ENCODE data around the gene GAN.
A peak's percentile ranks its signal among the peaks of the same experiment; 100 is the strongest.

GAN gene

GRCh38 chr16:81350306-81350615 lies 35.5 kb downstream of the GAN start:
- ChIA-PET POLR2A (no interaction called here), CTCF (interaction anchor here (1.5 kb wide), 1 partner anchor 14 kb away, joined by 5 read pairs; no protein-coding TSS in a partner anchor)
- 100% methylated on average over 1 of the region's 4 CpGs for WGBS (ENCODE audit: insufficient coverage)

GRCh38 chr16:81353895-81354294 lies 39.1 kb downstream of the GAN start:
- Histone ChIP-seq H3K36me3 (ENCODE audit: control insufficient read depth in 4 of 4, insufficient read depth in 4 of 4, low read length in 3 of 4) (peaks cover 0 to 25% (median 8%) of the 10 kb centered on the region in 4 experiments), H3K4me1 (ENCODE audit: control extremely low read depth in 1 of 4, control insufficient read depth in 4 of 4, insufficient read depth in 4 of 4, low read length in 3 of 4) (no peaks in the 10 kb centered on the region), H3K27ac (ENCODE audit: insufficient read depth in 1 of 2, low read depth in 1 of 2, low read length in 2 of 2, poor library complexity in 1 of 2, severe bottlenecking in 2 of 2) (no peak overlapping the region), H3K27me3 (replicated peaks in 2 of 5; ENCODE audit: control insufficient read depth in 4 of 5, insufficient read depth in 5 of 5, low read length in 4 of 5) (no peaks in the 10 kb centered on the region), H3K4me3 (ENCODE audit: control insufficient read depth in 1 of 7, extremely low read depth in 1 of 7, insufficient read depth in 4 of 7, low read depth in 2 of 7, low read length in 6 of 7) (no peak overlapping the region), H3K9me3 (ENCODE audit: control extremely low read depth in 1 of 5, control insufficient read depth in 4 of 5, insufficient read depth in 2 of 5, low read depth in 1 of 5, low read length in 4 of 5) (no peaks in the 10 kb centered on the region)
- POLR2A ChIA-PET = no interaction called here
- no peak for DNase-seq
- CTCF ChIA-PET = no interaction called here
- WGBS (ENCODE audit: insufficient coverage) = 100% methylated on average over 2 of the region's 3 CpGs

More at GRCh38 chr16:81350306-81350615, 35.5 kb downstream of the GAN start:
- Histone ChIP-seq H3K27me3 (replicated peaks in 2 of 5; ENCODE audit: control insufficient read depth in 4 of 5, insufficient read depth in 5 of 5, low read length in 4 of 5) (no peaks in the 10 kb centered on the region), H3K4me3 (ENCODE audit: control insufficient read depth in 1 of 7, extremely low read depth in 1 of 7, insufficient read depth in 4 of 7, low read depth in 2 of 7, low read length in 6 of 7) (no peak overlapping the region), H3K9me3 (ENCODE audit: control extremely low read depth in 1 of 5, control insufficient read depth in 4 of 5, insufficient read depth in 2 of 5, low read depth in 1 of 5, low read length in 4 of 5) (peaks cover 0 to 23% (median 13%) of the 10 kb centered on the region in 5 experiments), H3K36me3 (ENCODE audit: control insufficient read depth in 4 of 4, insufficient read depth in 4 of 4, low read length in 3 of 4) (peaks cover 0 to 14% (median 6%) of the 10 kb centered on the region in 4 experiments), H3K27ac (ENCODE audit: insufficient read depth in 1 of 2, low read depth in 1 of 2, low read length in 2 of 2, poor library complexity in 1 of 2, severe bottlenecking in 2 of 2) (no peak overlapping the region), H3K4me1 (ENCODE audit: control extremely low read depth in 1 of 4, control insufficient read depth in 4 of 4, insufficient read depth in 4 of 4, low read length in 3 of 4) (no peaks in the 10 kb centered on the region)
- DNase-seq = peak in 2 of 3 donors; percentile 9 to 17

GRCh38 chr16:81357711-81358260 lies 43.0 kb downstream of the GAN start:
- WGBS (ENCODE audit: insufficient coverage) = 97% methylated on average over 5 of the region's 9 CpGs
- ChIA-PET CTCF (interaction anchor here (0.7 kb wide), 1 partner anchor 522 kb away, joined by 3 read pairs; no protein-coding TSS in a partner anchor), POLR2A (no interaction called here)
- Histone ChIP-seq H3K4me1 (ENCODE audit: control extremely low read depth in 1 of 4, control insufficient read depth in 4 of 4, insufficient read depth in 4 of 4, low read length in 3 of 4) (no peaks in the 10 kb centered on the region), H3K27ac (ENCODE audit: insufficient read depth in 1 of 2, low read depth in 1 of 2, low read length in 2 of 2, poor library complexity in 1 of 2, severe bottlenecking in 2 of 2) (no peak overlapping the region), H3K36me3 (ENCODE audit: control insufficient read depth in 4 of 4, insufficient read depth in 4 of 4, low read length in 3 of 4) (peaks cover under 1 to 33% (median 16%) of the 10 kb centered on the region in 4 experiments), H3K4me3 (ENCODE audit: control insufficient read depth in 1 of 7, extremely low read depth in 1 of 7, insufficient read depth in 4 of 7, low read depth in 2 of 7, low read length in 6 of 7) (no peak overlapping the region), H3K9me3 (ENCODE audit: control extremely low read depth in 1 of 5, control insufficient read depth in 4 of 5, insufficient read depth in 2 of 5, low read depth in 1 of 5, low read length in 4 of 5) (no peaks in the 10 kb centered on the region), H3K27me3 (replicated peaks in 2 of 5; ENCODE audit: control insufficient read depth in 4 of 5, insufficient read depth in 5 of 5, low read length in 4 of 5) (no peaks in the 10 kb centered on the region)
- peak in 1 of 3 donors; percentile 12 for DNase-seq

GRCh38 chr16:81358860-81359259 lies 44.1 kb downstream of the GAN start:
- WGBS (ENCODE audit: insufficient coverage) = no CpG with 5 or more reads among the region's 1 CpG
- Histone ChIP-seq H3K4me3 (ENCODE audit: control insufficient read depth in 1 of 7, extremely low read depth in 1 of 7, insufficient read depth in 4 of 7, low read depth in 2 of 7, low read length in 6 of 7) (no peak overlapping the region), H3K9me3 (ENCODE audit: control extremely low read depth in 1 of 5, control insufficient read depth in 4 of 5, insufficient read depth in 2 of 5, low read depth in 1 of 5, low read length in 4 of 5) (no peaks in the 10 kb centered on the region), H3K27me3 (replicated peaks in 2 of 5; ENCODE audit: control insufficient read depth in 4 of 5, insufficient read depth in 5 of 5, low read length in 4 of 5) (no peaks in the 10 kb centered on the region), H3K4me1 (ENCODE audit: control extremely low read depth in 1 of 4, control insufficient read depth in 4 of 4, insufficient read depth in 4 of 4, low read length in 3 of 4) (no peaks in the 10 kb centered on the region), H3K36me3 (ENCODE audit: control insufficient read depth in 4 of 4, insufficient read depth in 4 of 4, low read length in 3 of 4) (peaks cover 3 to 42% (median 16%) of the 10 kb centered on the region in 4 experiments), H3K27ac (ENCODE audit: insufficient read depth in 1 of 2, low read depth in 1 of 2, low read length in 2 of 2, poor library complexity in 1 of 2, severe bottlenecking in 2 of 2) (no peak overlapping the region)
- POLR2A ChIA-PET = no interaction called here
- DNase-seq = no peak
- CTCF ChIA-PET = interaction anchor here (0.7 kb wide), 1 partner anchor 195 kb away, joined by 3 read pairs; no protein-coding TSS in a partner anchor

- no peak overlapping the region for H3K27ac ChIP-seq (ENCODE audit: insufficient read depth in 1 of 2, low read depth in 1 of 2, low read length in 2 of 2, poor library complexity in 1 of 2, severe bottlenecking in 2 of 2)
- POLR2A ChIA-PET = interaction anchor here (0.6 kb wide), 1 partner anchor 30 kb away, joined by 3 read pairs; no protein-coding TSS in a partner anchor
These were observed 45.4 kb downstream of the GAN start for GRCh38 chr16:81360135-81360534.

GRCh38 chr16:81365731-81366130 lies 51.0 kb downstream of the GAN start:
- WGBS (ENCODE audit: insufficient coverage) = 96% methylated on average over 3 of the region's 3 CpGs
- POLR2A ChIA-PET = interaction anchor here (0.7 kb wide), 1 partner anchor 325 kb away, joined by 3 read pairs; no protein-coding TSS in a partner anchor

More at GRCh38 chr16:81360135-81360534, 45.4 kb downstream of the GAN start:
- no peak for DNase-seq
- WGBS (ENCODE audit: insufficient coverage) = no CpG with 5 or more reads among the region's 2 CpGs
- Histone ChIP-seq H3K27me3 (replicated peaks in 2 of 5; ENCODE audit: control insufficient read depth in 4 of 5, insufficient read depth in 5 of 5, low read length in 4 of 5) (no peaks in the 10 kb centered on the region), H3K9me3 (ENCODE audit: control extremely low read depth in 1 of 5, control insufficient read depth in 4 of 5, insufficient read depth in 2 of 5, low read depth in 1 of 5, low read length in 4 of 5) (no peaks in the 10 kb centered on the region), H3K4me3 (ENCODE audit: control insufficient read depth in 1 of 7, extremely low read depth in 1 of 7, insufficient read depth in 4 of 7, low read depth in 2 of 7, low read length in 6 of 7) (no peak overlapping the region), H3K36me3 (ENCODE audit: control insufficient read depth in 4 of 4, insufficient read depth in 4 of 4, low read length in 3 of 4) (peaks cover 5 to 48% (median 22%) of the 10 kb centered on the region in 4 experiments), H3K4me1 (ENCODE audit: control extremely low read depth in 1 of 4, control insufficient read depth in 4 of 4, insufficient read depth in 4 of 4, low read length in 3 of 4) (no peaks in the 10 kb centered on the region)
- CTCF ChIA-PET = interaction anchor here (0.6 kb wide), 1 partner anchor 322 kb away, joined by 3 read pairs; no protein-coding TSS in a partner anchor

GRCh38 chr16:81366316-81366932 lies 51.7 kb downstream of the GAN start:
- Histone ChIP-seq H3K9me3 (ENCODE audit: control extremely low read depth in 1 of 5, control insufficient read depth in 4 of 5, insufficient read depth in 2 of 5, low read depth in 1 of 5, low read length in 4 of 5) (no peaks in the 10 kb centered on the region), H3K27me3 (replicated peaks in 2 of 5; ENCODE audit: control insufficient read depth in 4 of 5, insufficient read depth in 5 of 5, low read length in 4 of 5) (no peaks in the 10 kb centered on the region), H3K36me3 (ENCODE audit: control insufficient read depth in 4 of 4, insufficient read depth in 4 of 4, low read length in 3 of 4) (peaks cover 16 to 58% (median 33%) of the 10 kb centered on the region in 4 experiments), H3K27ac (ENCODE audit: insufficient read depth in 1 of 2, low read depth in 1 of 2, low read length in 2 of 2, poor library complexity in 1 of 2, severe bottlenecking in 2 of 2) (no peak overlapping the region), H3K4me3 (ENCODE audit: control insufficient read depth in 1 of 7, extremely low read depth in 1 of 7, insufficient read depth in 4 of 7, low read depth in 2 of 7, low read length in 6 of 7) (no peak overlapping the region), H3K4me1 (ENCODE audit: control extremely low read depth in 1 of 4, control insufficient read depth in 4 of 4, insufficient read depth in 4 of 4, low read length in 3 of 4) (no peaks in the 10 kb centered on the region)
- DNase-seq = peak; percentile 55 to 82 (median 72)
- POLR2A ChIA-PET = interaction anchor here (0.7 kb wide), 1 partner anchor 325 kb away, joined by 3 read pairs; no protein-coding TSS in a partner anchor
- 72% methylated on average over 8 of the region's 12 CpGs for WGBS (ENCODE audit: insufficient coverage)
- CTCF ChIA-PET = interaction anchor here (0.8 to 3.1 kb wide), 25 partner anchors 11 to 535 kb away, joined by 3 to 17 read pairs (median 4); no protein-coding TSS in a partner anchor

More at GRCh38 chr16:81365731-81366130, 51.0 kb downstream of the GAN start:
- no peaks in the 10 kb centered on the region for H3K27me3 ChIP-seq (replicated peaks in 2 of 5; ENCODE audit: control insufficient read depth in 4 of 5, insufficient read depth in 5 of 5, low read length in 4 of 5)
- CTCF ChIA-PET = interaction anchor here (0.6 to 3.1 kb wide), 24 partner anchors 10 to 536 kb away, joined by 3 to 17 read pairs (median 3); no protein-coding TSS in a partner anchor
- no peak overlapping the region for H3K27ac ChIP-seq (ENCODE audit: insufficient read depth in 1 of 2, low read depth in 1 of 2, low read length in 2 of 2, poor library complexity in 1 of 2, severe bottlenecking in 2 of 2)
- no peaks in the 10 kb centered on the region for H3K9me3 ChIP-seq (ENCODE audit: control extremely low read depth in 1 of 5, control insufficient read depth in 4 of 5, insufficient read depth in 2 of 5, low read depth in 1 of 5, low read length in 4 of 5)
- no peak for DNase-seq
- H3K36me3 ChIP-seq (ENCODE audit: control insufficient read depth in 4 of 4, insufficient read depth in 4 of 4, low read length in 3 of 4) = peaks cover 16 to 54% (median 32%) of the 10 kb centered on the region in 4 experiments
- no peaks in the 10 kb centered on the region for H3K4me1 ChIP-seq (ENCODE audit: control extremely low read depth in 1 of 4, control insufficient read depth in 4 of 4, insufficient read depth in 4 of 4, low read length in 3 of 4)
- no peak overlapping the region for H3K4me3 ChIP-seq (ENCODE audit: control insufficient read depth in 1 of 7, extremely low read depth in 1 of 7, insufficient read depth in 4 of 7, low read depth in 2 of 7, low read length in 6 of 7)

Measured in common myeloid progenitor, CD34-positive (primary cell).